Renal pelvis (tissue), 4 donors: ENCODE results near the gene CKAP5. TPM values are rescaled to one million over a fixed set of nuclear protein-coding genes. Genes with fewer than 3 reads are reported as not detected.
"Not testable (repeated sequence)": the region's sequence is repeated elsewhere in the genome, so short reads cannot be mapped to it uniquely, and the experiment has no call there.

Source experiments
- DNase-seq: peaks from one replicate; pipeline ENCODE4 v3.0.0-alpha.2; 2013
- polyA plus RNA-seq, 3 donors: library from polyadenylated mRNA; unstranded; fragments of 120-200 nt; gene quantifications; one replicate each; pipeline ENCODE4 v1.2.1, GENCODE V29; 2013; ENCODE audit not compliant: insufficient read length in 3 of 3

Gene CKAP5
- polyA plus RNA-seq, 3 donors, result 90.8 to 104 (median 93.8) TPM

GRCh38 chr11:46728659-46729040 lies 117.4 kb downstream of the CKAP5 start:
- DNase-seq, result no peak

DNA sequence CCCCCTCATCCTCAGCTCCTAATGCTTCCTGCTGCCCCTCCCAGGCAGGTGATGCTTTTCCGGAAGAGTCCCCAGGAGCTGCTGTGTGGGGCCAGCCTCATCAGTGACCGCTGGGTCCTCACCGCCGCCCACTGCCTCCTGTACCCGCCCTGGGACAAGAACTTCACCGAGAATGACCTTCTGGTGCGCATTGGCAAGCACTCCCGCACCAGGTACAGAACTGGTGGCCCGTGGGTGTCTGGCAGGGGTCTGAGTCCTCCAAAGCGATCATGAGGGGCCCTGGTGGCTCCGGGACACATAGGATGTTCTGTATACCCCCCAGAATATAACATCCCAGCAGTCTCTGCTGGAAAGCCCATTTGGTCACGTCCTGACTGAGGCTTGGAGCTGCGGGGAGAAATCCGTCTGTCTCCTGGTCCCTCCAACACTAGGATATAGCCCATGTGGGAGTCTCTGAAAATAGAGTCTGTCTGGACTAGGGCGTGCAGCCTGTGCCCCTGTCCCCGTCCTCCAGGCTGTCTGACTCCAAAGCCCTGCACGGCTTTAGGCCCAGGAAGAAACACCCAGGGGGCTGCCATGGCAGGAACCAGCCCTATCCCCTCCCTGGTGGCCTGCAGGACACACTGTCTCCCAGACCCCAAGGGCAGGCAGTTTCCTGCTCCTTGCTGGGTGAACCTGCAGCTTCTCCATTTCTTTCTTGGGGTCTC lies 118.0 kb downstream of the CKAP5 start:
- DNase-seq, result no peak

DNA sequence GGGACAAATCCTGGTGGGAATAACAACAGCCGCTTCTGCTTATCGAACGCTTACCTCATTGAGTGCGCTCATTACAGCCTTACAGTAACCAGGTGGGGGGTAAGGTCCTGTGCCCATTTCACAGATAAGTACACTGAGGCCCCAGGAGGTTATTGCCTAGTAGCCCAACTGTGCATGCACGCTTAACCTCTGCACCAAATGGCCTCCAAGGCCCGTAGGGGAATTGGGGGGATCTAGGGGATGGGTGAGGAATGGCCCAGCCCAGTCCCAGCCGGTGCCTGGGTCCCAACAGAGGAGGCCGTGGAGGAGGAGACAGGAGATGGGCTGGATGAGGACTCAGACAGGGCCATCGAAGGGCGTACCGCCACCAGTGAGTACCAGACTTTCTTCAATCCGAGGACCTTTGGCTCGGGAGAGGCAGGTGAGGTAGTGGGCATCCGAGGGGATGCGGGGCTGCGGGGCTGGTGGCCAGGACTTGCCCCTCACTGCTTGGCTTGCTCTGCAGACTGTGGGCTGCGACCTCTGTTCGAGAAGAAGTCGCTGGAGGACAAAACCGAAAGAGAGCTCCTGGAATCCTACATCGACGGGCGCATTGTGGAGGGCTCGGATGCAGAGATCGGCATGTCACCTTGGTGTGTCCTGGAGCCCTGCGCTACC lies 119.7 kb downstream of the CKAP5 start:
- DNase-seq, result no peak

- DNase-seq, result no peak
Observed at GRCh38 chr11:46725338-46726205, 120.5 kb downstream of the CKAP5 start.

DNA sequence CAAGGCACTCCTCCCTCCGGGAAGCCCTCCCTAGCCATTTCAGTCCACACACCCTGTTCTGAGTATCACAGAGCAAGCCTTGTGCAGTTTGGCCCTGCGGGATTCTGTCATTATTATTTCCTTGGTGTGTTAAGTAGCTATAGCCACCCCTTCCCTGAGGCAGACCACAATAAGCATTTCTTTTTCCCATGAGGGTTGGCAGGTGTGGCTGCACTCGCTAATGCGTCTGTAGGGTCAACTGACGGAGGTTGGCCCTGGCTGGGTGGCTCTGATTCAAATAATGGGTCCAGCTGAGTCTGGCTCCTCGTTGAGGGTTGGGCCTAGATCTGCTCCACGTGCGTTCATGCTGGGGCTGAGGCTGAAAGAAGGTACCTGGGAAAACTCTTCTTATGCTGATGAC lies 122.0 kb downstream of the CKAP5 start:
- no peak for DNase-seq

DNA sequence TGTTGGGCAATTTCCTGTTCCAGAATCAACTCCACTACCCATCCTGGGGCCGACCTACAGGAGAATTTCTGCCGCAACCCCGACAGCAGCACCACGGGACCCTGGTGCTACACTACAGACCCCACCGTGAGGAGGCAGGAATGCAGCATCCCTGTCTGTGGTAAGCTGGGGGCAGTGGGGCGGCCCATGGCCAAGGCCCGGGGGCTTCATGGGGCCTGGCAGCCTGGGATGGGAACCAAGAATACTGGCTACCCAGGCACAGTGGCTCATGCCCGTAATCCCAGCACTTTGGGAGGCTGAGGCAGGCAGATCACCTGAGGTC lies 122.8 kb downstream of the CKAP5 start:
- no peak for DNase-seq

GRCh38 chr11:46722566-46723358 lies 123.3 kb downstream of the CKAP5 start:
- no peak for DNase-seq

DNA sequence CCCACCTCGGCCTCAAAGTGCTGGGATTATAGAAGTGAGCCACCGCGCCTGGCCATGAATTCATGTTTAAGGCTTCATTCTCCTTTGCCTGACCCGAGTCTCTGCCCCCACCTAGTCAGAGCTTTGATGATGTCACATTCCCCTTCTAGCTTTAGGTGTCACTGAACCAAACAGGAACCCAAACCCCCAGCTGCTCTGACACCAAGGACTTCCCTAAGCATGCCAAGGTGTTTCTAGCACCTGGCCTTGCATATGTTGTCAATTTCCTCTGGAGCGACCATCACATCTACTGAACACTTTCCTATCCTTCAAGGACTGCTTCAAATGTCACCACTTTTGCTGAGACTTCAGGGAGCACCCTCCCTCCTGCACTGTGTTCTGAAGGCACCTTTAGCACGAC lies 124.8 kb downstream of the CKAP5 start:
- DNase-seq, result no peak

- no peak for DNase-seq
Observed at GRCh38 chr11:46719543-46720218, 126.4 kb downstream of the CKAP5 start.

GRCh38 chr11:46719048-46719542 lies 127.0 kb downstream of the CKAP5 start, which contains the start of gene F2:
TSS of gene F2 (plus strand) at chr11:46719213. CDS start at chr11:46719236, 23 bp downstream.
- no peak for DNase-seq

DNA sequence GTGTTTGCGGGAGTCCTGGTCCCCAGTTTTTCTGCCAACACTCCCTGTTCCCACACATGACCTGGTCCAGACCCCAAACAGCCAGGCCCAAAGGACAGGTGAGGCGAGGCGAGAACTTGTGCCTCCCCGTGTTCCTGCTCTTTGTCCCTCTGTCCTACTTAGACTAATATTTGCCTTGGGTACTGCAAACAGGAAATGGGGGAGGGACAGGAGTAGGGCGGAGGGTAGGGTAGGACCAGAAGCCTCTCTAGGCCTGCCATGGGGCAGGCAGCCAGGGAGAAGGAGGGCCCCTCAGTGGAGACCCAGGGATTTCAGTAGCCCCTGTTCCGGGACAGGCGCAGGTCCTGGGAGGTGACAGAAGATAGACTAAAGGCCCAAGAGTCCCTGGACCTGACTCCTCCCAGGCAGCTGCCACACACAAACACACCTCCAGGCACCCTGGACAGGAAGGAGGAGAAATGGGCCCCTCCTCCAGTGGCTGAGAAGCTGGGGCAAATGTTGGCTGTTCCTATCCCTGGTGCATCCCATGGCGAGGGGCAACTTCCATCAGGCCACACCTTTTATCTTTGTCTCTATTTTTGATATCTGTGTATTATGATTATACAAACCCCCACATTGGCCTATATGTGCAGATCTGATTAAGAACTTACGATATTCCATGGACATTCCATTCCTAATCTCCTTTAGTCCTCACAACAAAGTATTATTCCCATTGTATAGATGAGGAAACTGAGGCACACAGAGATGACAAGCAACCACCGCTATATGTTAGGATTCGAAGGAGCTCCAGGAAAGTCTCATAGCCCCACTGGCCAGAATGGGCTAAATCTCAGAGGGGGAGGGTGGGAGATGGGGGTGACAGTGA lies 127.7 kb downstream of the CKAP5 start:
- no peak for DNase-seq

- DNase-seq, result not testable (repeated sequence)
Observed at GRCh38 chr11:46717825-46718154, 128.3 kb downstream of the CKAP5 start.

GRCh38 chr11:46712874-46713576 lies 133.1 kb downstream of the CKAP5 start:
- no peak for DNase-seq

- DNase-seq, result no peak
Observed at GRCh38 chr11:46711303-46711702, 134.8 kb downstream of the CKAP5 start.

GRCh38 chr11:46710821-46711269 lies 135.2 kb downstream of the CKAP5 start:
- no peak for DNase-seq

- DNase-seq, result not testable (repeated sequence)
Observed at GRCh38 chr11:46709351-46709750, 136.7 kb downstream of the CKAP5 start.

GRCh38 chr11:46706886-46707285 lies 139.2 kb downstream of the CKAP5 start:
- DNase-seq, result no peak

- DNase-seq, result no peak
Observed at GRCh38 chr11:46705070-46705688, 140.9 kb downstream of the CKAP5 start.

GRCh38 chr11:46701078-46701654 lies 144.9 kb downstream of the CKAP5 start:
- DNase-seq, result no peak
